CD14-positive monocyte (primary cell): ENCODE measurements around the gene PLCB2. TPM values are rescaled to one million over a fixed set of nuclear protein-coding genes. Genes with fewer than 3 reads are reported as not detected.

Experiments used
- DNase-seq, 3 donors: peaks; one replicate each; pipeline ENCODE4 v3.0.0-alpha.2; 2011 to 2022
- H2AFZ ChIP-seq: 2 replicates; pipeline ENCODE4 v1.6.0; 2012; ENCODE audit warnings: mild to moderate bottlenecking, low read depth, low read length, inconsistent platforms; ENCODE audit not compliant: insufficient read depth, poor library complexity, severe bottlenecking
- H3K27ac ChIP-seq, 2 donors: 1 replicate in 1 of 2; 2 replicates in 1 of 2; pipeline ENCODE4 v1.5.1; 2012 to 2013; ENCODE audit warnings: low read length in 2 of 2, control low read depth in 1 of 2, inconsistent platforms in 1 of 2, low read depth in 1 of 2, mild to moderate bottlenecking in 1 of 2
- H3K27me3 ChIP-seq, 2 donors: one replicate each; pipeline versions ENCODE4 v1.6.0 to v1.6.1; 2011 to 2013; ENCODE audit warnings: low read length in 2 of 2; ENCODE audit not compliant: control insufficient read depth in 2 of 2, insufficient read depth in 2 of 2
- H3K36me3 ChIP-seq, 2 donors: replicated peaks in 1 of 2; 1 replicate in 1 of 2; 2 replicates in 1 of 2; pipeline versions ENCODE4 v1.5.1 to v1.6.1; 2012 to 2013; ENCODE audit warnings: low read length in 2 of 2, control low read depth in 1 of 2, inconsistent platforms in 1 of 2, mild to moderate bottlenecking in 1 of 2; ENCODE audit not compliant: insufficient read depth in 2 of 2, control insufficient read depth in 1 of 2
- H3K4me1 ChIP-seq, 2 donors: 1 replicate in 1 of 2; 2 replicates in 1 of 2; pipeline versions ENCODE4 v1.5.1 to v1.6.1; 2012 to 2013; ENCODE audit warnings: low read length in 2 of 2, control low read depth in 1 of 2, inconsistent platforms in 1 of 2, mild to moderate bottlenecking in 1 of 2, moderate library complexity in 1 of 2; ENCODE audit not compliant: insufficient read depth in 2 of 2, control insufficient read depth in 1 of 2
- H3K4me2 ChIP-seq: replicated peaks from 2 replicates; pipeline ENCODE3; 2012; ENCODE audit warnings: low read length, moderate library complexity, mild to moderate bottlenecking; ENCODE audit not compliant: poor library complexity, severe bottlenecking; ENCODE audit errors: extremely low read depth
- H3K4me3 ChIP-seq, 3 experiments: fragments of 200-600 bp in 1 of 3; sonication (generic) in 1 of 3; replicated peaks in 1 of 3; 1 replicate in 2 of 3; 2 replicates in 1 of 3; pipeline ENCODE4 v1.5.1; 2011 to 2013; ENCODE audit warnings: low read length in 3 of 3, mild to moderate bottlenecking in 3 of 3, control low read depth in 2 of 3, low read depth in 2 of 3, inconsistent platforms in 1 of 3, moderate library complexity in 1 of 3
- H3K79me2 ChIP-seq: 2 replicates; pipeline ENCODE4 v1.6.0; 2012; ENCODE audit warnings: mild to moderate bottlenecking, control low read depth, inconsistent platforms, low read length, moderate library complexity; ENCODE audit not compliant: insufficient read depth
- H3K9ac ChIP-seq: 2 replicates; pipeline ENCODE4 v1.6.0; 2017; ENCODE audit warnings: low read length, mild to moderate bottlenecking; ENCODE audit not compliant: insufficient read depth, poor library complexity, severe bottlenecking
- H3K9me3 ChIP-seq, 2 donors: replicated peaks in 1 of 2; 1 replicate in 1 of 2; 2 replicates in 1 of 2; pipeline versions ENCODE4 v1.5.1 to v1.6.1; 2012 to 2013; ENCODE audit warnings: low read length in 2 of 2, control low read depth in 1 of 2; ENCODE audit not compliant: control insufficient read depth in 1 of 2, insufficient read depth in 1 of 2
- H4K20me1 ChIP-seq: 2 replicates; pipeline ENCODE4 v1.6.0; 2012; ENCODE audit warnings: mild to moderate bottlenecking, low read length, control low read depth, moderate library complexity; ENCODE audit not compliant: insufficient read depth
- H3K27ac Mint-ChIP-seq, 7 donors: one replicate each; pipeline ENCODE4 v1.8.0; 2020; ENCODE audit warnings: mild to moderate bottlenecking in 7 of 7, mixed read lengths in 7 of 7, moderate library complexity in 6 of 7, inconsistent platforms in 2 of 7
- H3K27me3 Mint-ChIP-seq, 3 donors: one replicate each; pipeline ENCODE4 v1.8.0; 2021 to 2022; ENCODE audit warnings: low read depth in 3 of 3, mild to moderate bottlenecking in 3 of 3, mixed read lengths in 3 of 3, moderate library complexity in 3 of 3, inconsistent platforms in 1 of 3
- H3K36me3 Mint-ChIP-seq, 2 donors: one replicate each; pipeline ENCODE4 v1.8.0; 2020; ENCODE audit warnings: mixed read lengths in 2 of 2, inconsistent platforms in 1 of 2, mild to moderate bottlenecking in 1 of 2
- H3K4me1 Mint-ChIP-seq: one replicate; pipeline ENCODE4 v1.8.0; 2020; ENCODE audit warnings: mild to moderate bottlenecking, mixed read lengths
- H3K4me3 Mint-ChIP-seq, 2 donors: one replicate each; pipeline ENCODE4 v1.8.0; 2020; ENCODE audit warnings: mild to moderate bottlenecking in 2 of 2, mixed read lengths in 2 of 2, moderate library complexity in 1 of 2
- H3K9me3 Mint-ChIP-seq, 7 donors: one replicate each; pipeline ENCODE4 v1.8.0; 2020 to 2022; ENCODE audit warnings: mixed read lengths in 7 of 7, mild to moderate bottlenecking in 6 of 7, moderate library complexity in 6 of 7, inconsistent platforms in 2 of 7
- CTCF ChIP-seq: fragments of 200-600 bp; IDR thresholded peaks from one replicate; pipeline ENCODE4 v1.8.0; 2022; ENCODE audit warnings: antibody characterized with exemption, mild to moderate bottlenecking
- WGBS: methylation state at CpG from one replicate; pipeline ENCODE4 v1.1.5; 2013; ENCODE audit warnings: missing lambda C conversion rate; ENCODE audit not compliant: insufficient coverage; 5-methylcytosine and 5-hydroxymethylcytosine counted together
- intact Hi-C, 2 donors: fragments of 100-400 bp; cut with micrococcal nuclease; formaldehyde crosslinking; loops; one replicate each; pipeline versions ENCODE4 v1.15.0 to v1.15.1; 2023
- polyA plus RNA-seq, 3 donors: library from polyadenylated mRNA; depleted of rRNA in 1 of 3; unstranded in 2 of 3; stranded (reverse) in 1 of 3; fragments of 300-500 nt in 2 of 3; fragments of >200 nt in 1 of 3; fragmentation: Illumina TruSeq in 2 of 3; gene quantifications; 1 replicate in 2 of 3; 2 replicates in 1 of 3; pipeline ENCODE4 v1.2.3, GENCODE V29; 2012 to 2021

PLCB2 gene
- polyA plus RNA-seq, 3 donors: 56.5 to 1,191 (median 74.5) TPM

- Histone ChIP-seq H3K9me3 (no peaks in the 10 kb centered on the region), H3K27ac (no peak overlapping the region), H4K20me1 (no peaks in the 10 kb centered on the region), H3K36me3 (no peaks in the 10 kb centered on the region), H3K4me2 (no peak overlapping the region), H3K4me1 (no peaks in the 10 kb centered on the region), H3K9ac (no peak overlapping the region), H2AFZ (no peak overlapping the region), H3K79me2 (no peaks in the 10 kb centered on the region), H3K27me3 (no peaks in the 10 kb centered on the region), H3K4me3 (no peak overlapping the region)
- Mint-ChIP-seq H3K4me1 (peaks cover 6% of the 10 kb centered on the region), H3K9me3 (no peaks in the 10 kb centered on the region), H3K27me3 (peaks cover 0 to 13% (median 6%) of the 10 kb centered on the region in 3 donors), H3K36me3 (no peaks in the 10 kb centered on the region), H3K27ac (peak overlapping the region in 1 of 7 donors; percentile 19), H3K4me3 (no peak overlapping the region)
- no peak for DNase-seq
- 95% methylated on average over 9 of the region's 16 CpGs for WGBS
- TF ChIP-seq CTCF: no peak
- intact Hi-C loops: no loop called here
Measured at GRCh38 chr15:40264321-40265153, 43.2 kb downstream of the PLCB2 start.

- Mint-ChIP-seq H3K4me1 (peaks cover 6% of the 10 kb centered on the region), H3K27ac (no peak overlapping the region), H3K9me3 (no peaks in the 10 kb centered on the region), H3K27me3 (peaks cover 0 to 13% (median 7%) of the 10 kb centered on the region in 3 donors), H3K4me3 (no peak overlapping the region), H3K36me3 (no peaks in the 10 kb centered on the region)
- H3K4me1 ChIP-seq: no peaks in the 10 kb centered on the region
- TF ChIP-seq CTCF: no peak
- no peak overlapping the region for H3K4me3 ChIP-seq
- H3K4me2 ChIP-seq: no peak overlapping the region
- no peaks in the 10 kb centered on the region for H3K27me3 ChIP-seq
- no peak overlapping the region for H2AFZ ChIP-seq
- H3K27ac ChIP-seq: no peak overlapping the region
- no peak overlapping the region for H3K9ac ChIP-seq
- H4K20me1 ChIP-seq: no peaks in the 10 kb centered on the region
- H3K79me2 ChIP-seq: no peaks in the 10 kb centered on the region
- intact Hi-C loops: no loop called here
- 91% methylated on average over 10 of the region's 12 CpGs for WGBS
- no peak for DNase-seq
- H3K9me3 ChIP-seq: no peaks in the 10 kb centered on the region
- H3K36me3 ChIP-seq: no peaks in the 10 kb centered on the region
Measured at GRCh38 chr15:40263024-40263754, 44.5 kb downstream of the PLCB2 start.
